Measurements from ENCODE around the gene PDXK.
A peak's percentile ranks its signal among the peaks of the same experiment; 100 is the strongest.

The PDXK gene

DNA sequence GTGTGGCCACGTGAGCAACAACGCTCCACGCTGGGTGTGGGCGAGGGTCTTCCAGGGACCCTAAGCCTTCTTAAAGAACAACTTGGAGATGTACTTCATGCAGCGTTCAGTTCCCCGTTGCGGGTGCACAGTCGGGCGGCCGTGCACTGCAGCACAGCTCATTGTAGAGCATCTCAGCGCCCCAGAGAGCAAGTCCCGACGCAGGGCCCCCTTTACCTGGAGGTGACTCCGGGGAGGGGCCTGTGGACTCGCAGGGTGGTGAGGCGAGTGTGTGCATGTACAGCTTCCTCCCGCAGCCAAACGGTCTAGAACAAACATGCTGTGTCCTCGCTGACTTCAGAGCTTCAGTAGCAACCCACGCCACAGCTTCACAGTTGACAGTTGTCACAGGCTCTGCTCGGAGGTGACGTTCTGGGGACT, 89.9 kb downstream of the PDXK start:
- no peak for DNase-seq

DNA sequence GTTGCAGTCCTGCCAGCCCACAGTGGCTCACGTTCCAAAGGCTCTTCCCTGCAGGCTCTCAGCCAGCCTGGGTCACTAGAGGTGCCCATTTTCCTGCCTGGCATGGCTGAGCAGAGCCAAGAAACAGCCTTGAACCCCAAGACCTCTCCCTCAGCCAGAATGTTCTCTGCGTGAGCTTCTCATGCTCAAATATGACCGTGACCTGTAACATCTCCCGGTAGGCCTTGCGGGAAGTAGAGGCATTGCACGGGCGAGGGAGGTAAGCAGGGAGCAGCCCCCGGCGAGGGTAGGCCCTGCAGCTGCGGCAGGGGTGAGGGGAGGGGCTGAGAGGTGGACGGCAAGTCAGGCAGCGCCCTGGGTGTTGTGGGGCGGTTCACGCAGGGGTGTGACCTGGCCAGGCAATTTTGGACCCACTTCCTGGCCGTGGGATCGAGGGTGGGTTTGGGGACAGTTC, 90.4 kb downstream of the PDXK start:
- DNase-seq = no peak

DNA sequence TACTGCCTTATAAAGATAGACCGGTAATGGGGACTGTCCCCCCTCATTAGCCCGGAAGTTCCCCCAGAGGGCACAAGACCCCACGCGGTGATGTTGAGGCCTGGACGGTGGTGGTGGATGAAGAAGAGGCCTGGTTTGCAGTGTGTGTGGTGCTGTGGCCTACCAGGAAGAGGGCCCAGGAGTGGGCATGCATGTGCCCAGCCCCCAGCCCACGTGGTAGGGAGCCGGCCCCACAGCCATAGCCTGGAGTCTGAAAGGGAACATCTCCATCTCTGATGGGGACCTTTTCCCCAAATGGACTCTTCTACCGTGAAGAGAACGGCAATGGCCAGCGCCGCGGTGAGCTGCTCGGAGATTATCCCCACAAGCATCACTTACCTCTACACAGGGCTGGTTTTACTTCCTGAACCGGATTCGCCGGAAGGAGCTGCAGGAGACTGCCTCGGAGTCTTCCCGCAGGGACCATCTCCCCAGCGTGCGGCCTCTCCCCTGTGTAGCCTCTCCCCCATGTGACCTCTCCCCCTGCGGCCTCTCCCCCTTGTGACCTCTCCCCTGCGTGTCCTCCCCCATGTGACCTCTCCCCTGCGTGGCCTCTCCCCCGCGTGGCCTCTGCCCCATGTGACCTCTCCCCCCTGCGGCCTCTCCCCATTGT, 91.0 kb downstream of the PDXK start:
- no peak for DNase-seq

DNA sequence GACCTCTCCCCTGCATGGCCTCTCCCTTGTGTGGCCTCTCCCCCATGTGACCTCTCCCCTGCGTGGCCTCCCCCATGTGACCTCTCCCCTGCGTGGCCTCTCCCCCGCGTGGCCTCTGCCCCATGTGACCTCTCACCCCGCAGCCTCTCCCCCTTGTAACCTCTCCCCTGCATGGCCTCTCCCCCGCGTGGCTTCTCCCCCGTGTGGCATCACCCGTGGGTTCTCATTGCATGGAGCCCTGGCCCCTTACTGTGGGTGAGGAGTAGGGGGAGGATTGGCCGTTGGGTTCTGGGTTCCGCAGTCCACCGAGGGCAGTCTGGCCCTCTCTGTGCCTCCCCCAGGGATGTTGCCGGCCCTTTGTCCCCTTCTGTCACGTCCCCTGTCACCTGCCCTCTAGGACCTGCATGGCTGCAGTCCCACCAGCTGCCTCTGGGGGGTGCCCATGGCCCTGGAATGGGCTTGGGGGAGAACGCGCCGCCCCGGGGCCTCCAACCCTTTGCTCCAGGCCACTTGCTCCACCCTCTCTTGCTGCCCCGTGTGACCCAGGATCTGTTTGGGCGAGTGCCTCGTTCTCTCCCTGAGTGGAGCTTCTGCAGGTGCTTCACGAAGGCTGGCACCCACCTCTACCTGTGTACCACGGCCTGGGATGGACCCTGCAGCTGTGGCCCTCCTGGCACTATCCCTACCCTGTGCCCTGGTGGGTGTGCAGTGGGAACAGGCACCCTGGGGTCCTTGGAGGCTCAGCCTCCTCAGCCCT, 91.8 kb downstream of the PDXK start:
- peak; percentile 79 for DNase-seq

DNA sequence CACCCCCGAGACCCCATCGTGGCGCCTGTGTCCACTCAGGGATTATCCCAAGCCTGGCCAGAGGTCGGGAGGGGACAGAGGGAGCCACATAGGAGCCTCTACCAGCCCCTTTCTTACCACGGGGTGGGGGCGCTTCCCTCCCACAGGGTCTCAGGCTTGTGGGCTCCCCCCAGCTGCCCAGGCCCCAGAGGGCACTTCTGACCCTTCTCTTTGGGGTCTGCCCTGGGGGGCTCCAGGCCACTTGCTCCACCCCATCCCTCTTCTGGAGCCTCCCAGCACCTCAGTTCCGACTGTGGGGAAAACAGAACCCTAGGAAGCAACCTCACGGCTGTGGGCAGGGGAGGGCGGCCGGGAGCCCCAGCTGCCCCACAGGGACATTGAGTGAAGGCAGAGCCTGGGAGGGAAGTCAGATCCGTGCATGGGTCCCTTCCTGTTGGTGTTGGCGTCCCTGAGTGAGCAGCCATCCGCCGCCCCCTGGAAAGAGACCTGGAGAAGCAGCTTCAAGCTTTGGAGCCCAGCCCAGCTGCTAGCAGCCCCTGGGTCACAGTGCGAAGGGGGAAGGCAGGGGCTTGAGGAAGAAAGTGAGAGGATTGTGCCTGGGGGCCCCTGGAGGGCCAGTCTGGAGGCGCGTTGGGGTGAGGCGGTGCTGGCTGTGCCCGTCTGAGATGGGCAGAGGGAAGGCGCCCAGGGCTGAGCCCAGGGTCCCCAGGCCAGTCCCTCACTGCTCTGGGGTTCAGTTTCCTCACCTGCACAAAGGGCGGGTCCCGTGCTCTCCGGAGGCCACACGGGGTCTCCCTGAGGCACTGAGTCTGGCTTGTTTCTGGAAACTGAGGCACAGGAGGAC, 92.6 kb downstream of the PDXK start:
- DNase-seq = no peak
